HG03060 (cell line): ENCODE data around the gene MCTP2.

Source experiments
- ATAC-seq: cut with Tn5 transposase; IDR thresholded peaks from one replicate; pipeline ENCODE4 v1.9.1; 2021; ENCODE audit warnings: low read depth, moderate number of reproducible peaks; ENCODE audit not compliant: unreplicated experiment

The MCTP2 gene

GRCh38 chr15:94230883-94231722 lies at the start of gene MCTP2:
Gene MCTP2 (plus strand): TSS chr15:94231561. CDS start chr15:94298266, 66,705 bp downstream.
- peak; percentile 28 for ATAC-seq

GRCh38 chr15:94182883-94183282 lies 48.5 kb upstream of the MCTP2 start:
- ATAC-seq: no peak

- no peak for ATAC-seq
Observed at GRCh38 chr15:94185547-94186236, 45.7 kb upstream of the MCTP2 start.

GRCh38 chr15:94186770-94187331 lies 44.5 kb upstream of the MCTP2 start:
- ATAC-seq: no peak

- no peak for ATAC-seq
Observed at GRCh38 chr15:94193906-94194305, 37.5 kb upstream of the MCTP2 start.

- ATAC-seq: no peak
Observed at GRCh38 chr15:94196531-94196930, 34.8 kb upstream of the MCTP2 start.

GRCh38 chr15:94198633-94199032 lies 32.7 kb upstream of the MCTP2 start:
- ATAC-seq: no peak

GRCh38 chr15:94199725-94200124 lies 31.6 kb upstream of the MCTP2 start:
- no peak for ATAC-seq

- no peak for ATAC-seq
Observed at GRCh38 chr15:94203306-94203705, 28.1 kb upstream of the MCTP2 start.

GRCh38 chr15:94205366-94205765 lies 26.0 kb upstream of the MCTP2 start:
- no peak for ATAC-seq

- ATAC-seq: no peak
Observed at GRCh38 chr15:94206463-94207167, 24.7 kb upstream of the MCTP2 start.

GRCh38 chr15:94212291-94212690 lies 19.1 kb upstream of the MCTP2 start:
- no peak for ATAC-seq

GRCh38 chr15:94225616-94226015 lies 5.7 kb upstream of the MCTP2 start:
- no peak for ATAC-seq

- no peak for ATAC-seq
Observed at GRCh38 chr15:94228611-94229010, 2.8 kb upstream of the MCTP2 start.

GRCh38 chr15:94229591-94230369 lies 1.6 kb upstream of the MCTP2 start:
- ATAC-seq: peak; percentile 76

- no peak for ATAC-seq
Observed at GRCh38 chr15:94230431-94230882, 904 bp upstream of the MCTP2 start.

- ATAC-seq: no peak
Observed at GRCh38 chr15:94231723-94232468, 535 bp downstream of the MCTP2 start.

GRCh38 chr15:94233441-94233840 lies 2.1 kb downstream of the MCTP2 start:
- no peak for ATAC-seq

- ATAC-seq: no peak
Observed at GRCh38 chr15:94234300-94234699, 2.9 kb downstream of the MCTP2 start.
